ENCODE data around the gene MRTO4.
"Not testable (repeated sequence)": the region's sequence is repeated elsewhere in the genome, so short reads cannot be mapped to it uniquely, and the experiment has no call there.

Gene MRTO4

GRCh38 chr1:19269427-19270342, 18.1 kb downstream of the MRTO4 start:
- not testable (repeated sequence) for DNase-seq (ENCODE audit: extremely low read depth in 1 of 2, low read depth in 1 of 2)

- DNase-seq (ENCODE audit: extremely low read depth in 1 of 2, low read depth in 1 of 2): not testable (repeated sequence)
These were observed 18.7 kb downstream of the MRTO4 start for GRCh38 chr1:19270343-19270730.

- no peak for DNase-seq (ENCODE audit: extremely low read depth in 1 of 2, low read depth in 1 of 2)
These were observed 20.5 kb downstream of the MRTO4 start for GRCh38 chr1:19272064-19272463.

GRCh38 chr1:19273106-19273843, 21.7 kb downstream of the MRTO4 start:
- DNase-seq (ENCODE audit: extremely low read depth in 1 of 2, low read depth in 1 of 2): no peak

- DNase-seq (ENCODE audit: extremely low read depth in 1 of 2, low read depth in 1 of 2): not testable (repeated sequence)
These were observed 22.4 kb downstream of the MRTO4 start for GRCh38 chr1:19273844-19274531.

GRCh38 chr1:19274636-19275035, 23.0 kb downstream of the MRTO4 start:
- no peak for DNase-seq (ENCODE audit: extremely low read depth in 1 of 2, low read depth in 1 of 2)

GRCh38 chr1:19283891-19284290, 32.3 kb downstream of the MRTO4 start:
- DNase-seq (ENCODE audit: extremely low read depth in 1 of 2, low read depth in 1 of 2): no peak

- DNase-seq (ENCODE audit: extremely low read depth in 1 of 2, low read depth in 1 of 2): no peak
These were observed 33.3 kb downstream of the MRTO4 start for GRCh38 chr1:19284881-19285280.

- DNase-seq (ENCODE audit: extremely low read depth in 1 of 2, low read depth in 1 of 2): not testable (repeated sequence)
These were observed 33.8 kb downstream of the MRTO4 start for GRCh38 chr1:19285366-19285765.

- not testable (repeated sequence) for DNase-seq (ENCODE audit: extremely low read depth in 1 of 2, low read depth in 1 of 2)
These were observed 34.2 kb downstream of the MRTO4 start for GRCh38 chr1:19285807-19286206.

- no peak for DNase-seq (ENCODE audit: extremely low read depth in 1 of 2, low read depth in 1 of 2)
These were observed 36.0 kb downstream of the MRTO4 start for GRCh38 chr1:19287436-19288185.

- DNase-seq (ENCODE audit: extremely low read depth in 1 of 2, low read depth in 1 of 2): peak in 1 of 2 donors; percentile 43
These were observed 37.0 kb downstream of the MRTO4 start, which contains the start of gene AKR7A3 for GRCh38 chr1:19288324-19289241. AKR7A3 (minus strand) TSS chr1:19288770; CDS start chr1:19288709, 61 bp downstream.

- DNase-seq (ENCODE audit: extremely low read depth in 1 of 2, low read depth in 1 of 2): no peak
These were observed 37.6 kb downstream of the MRTO4 start for GRCh38 chr1:19289244-19289643.

- DNase-seq (ENCODE audit: extremely low read depth in 1 of 2, low read depth in 1 of 2): no peak
These were observed 43.0 kb downstream of the MRTO4 start for GRCh38 chr1:19294638-19295037.

- DNase-seq (ENCODE audit: extremely low read depth in 1 of 2, low read depth in 1 of 2): no peak
These were observed 48.6 kb downstream of the MRTO4 start for GRCh38 chr1:19300211-19300610.

GRCh38 chr1:19304081-19304480, 52.5 kb downstream of the MRTO4 start:
- not testable (repeated sequence) for DNase-seq (ENCODE audit: extremely low read depth in 1 of 2, low read depth in 1 of 2)

- DNase-seq (ENCODE audit: extremely low read depth in 1 of 2, low read depth in 1 of 2): no peak
These were observed 54.3 kb downstream of the MRTO4 start for GRCh38 chr1:19305880-19306279.

GRCh38 chr1:19306941-19307340, 55.3 kb downstream of the MRTO4 start:
- DNase-seq (ENCODE audit: extremely low read depth in 1 of 2, low read depth in 1 of 2): no peak

GRCh38 chr1:19307794-19308508, 56.3 kb downstream of the MRTO4 start:
- DNase-seq (ENCODE audit: extremely low read depth in 1 of 2, low read depth in 1 of 2): no peak

All from activated CD8-positive, alpha-beta memory T cell treated with anti-CD3 and anti-CD28 coated beads for 1 hour (primary cell).